Thyroid gland (tissue), 4 donors: ENCODE data around the gene GAL3ST2.

Experiments
- CTCF ChIP-seq, 6 experiments: fragments of 200-600 bp in 3 of 6; fragments of 450-650 bp in 3 of 6; sonication (generic) in 3 of 6; IDR thresholded peaks; one replicate each; pipeline ENCODE4 v1.5.1; 2016 to 2019; ENCODE audit warnings: antibody characterized with exemption in 6 of 6, mild to moderate bottlenecking in 2 of 6, inconsistent platforms in 1 of 6, moderate library complexity in 1 of 6
- POLR2A ChIP-seq, 2 donors: fragments of 450-650 bp; IDR thresholded peaks; one replicate each; pipeline ENCODE4 v1.6.1; 2017; ENCODE audit warnings: antibody characterized with exemption in 2 of 2, mild to moderate bottlenecking in 2 of 2, moderate library complexity in 1 of 2

- TF ChIP-seq CTCF (IDR thresholded peaks at IDR 0.05): no peak
- TF ChIP-seq POLR2A (IDR thresholded peaks at IDR 0.05): no peak
Measured at GRCh38 chr2:241750076-241750840, 26.4 kb upstream of the GAL3ST2 start.
